Keratinocyte (primary cell): ENCODE data around the gene TBCE. TPM values are rescaled to one million over a fixed set of nuclear protein-coding genes. Genes with fewer than 3 reads are reported as not detected.

Experiments used
- DNase-seq: peaks from one replicate; pipeline ENCODE4 v3.0.0-alpha.2; 2011; ENCODE audit warnings: low read depth, missing footprints, low spot score
- FAIRE-seq: peaks from 2 replicates; lab custom pipeline; 2011; peaks lifted over from hg19 to GRCh38; lab: Jason Lieb, UNC
- H2AFZ ChIP-seq: 2 replicates; pipeline ENCODE4 v1.6.0; 2012; ENCODE audit warnings: low read length, control low read depth, inconsistent platforms; ENCODE audit not compliant: control insufficient read depth
- H3K27ac ChIP-seq: 2 replicates; pipeline ENCODE4 v1.5.1; 2011; ENCODE audit warnings: low read length; ENCODE audit not compliant: control insufficient read depth, insufficient read depth
- H3K27me3 ChIP-seq: 3 replicates; pipeline ENCODE4 v1.6.0; 2011; ENCODE audit warnings: low read length; ENCODE audit not compliant: control insufficient read depth, insufficient read depth; ENCODE audit errors: extremely low read depth
- H3K36me3 ChIP-seq, 2 experiments: 2 replicates in 1 of 2; 3 replicates in 1 of 2; pipeline ENCODE4 v1.5.1; 2011; ENCODE audit warnings: low read length in 2 of 2, mild to moderate bottlenecking in 1 of 2; ENCODE audit not compliant: control insufficient read depth in 2 of 2, insufficient read depth in 2 of 2; ENCODE audit errors: extremely low read depth in 1 of 2
- H3K4me1 ChIP-seq: 3 replicates; pipeline ENCODE4 v1.5.1; 2011; ENCODE audit warnings: low read length; ENCODE audit not compliant: control insufficient read depth, insufficient read depth; ENCODE audit errors: extremely low read depth
- H3K4me2 ChIP-seq: 3 replicates; pipeline ENCODE4 v1.6.0; 2011; ENCODE audit warnings: low read depth, low read length; ENCODE audit not compliant: control insufficient read depth, insufficient read depth; ENCODE audit errors: extremely low read depth
- H3K4me3 ChIP-seq, 3 experiments: fragments of 200-600 bp in 1 of 3; sonication (generic) in 1 of 3; 2 replicates in 2 of 3; 3 replicates in 1 of 3; pipeline ENCODE4 v1.5.1; 2011 to 2016; ENCODE audit warnings: low read length in 3 of 3, mild to moderate bottlenecking in 3 of 3, control low read depth in 2 of 3, inconsistent platforms in 1 of 3, low read depth in 1 of 3, mixed read lengths in 1 of 3, mixed run types in 1 of 3, moderate library complexity in 1 of 3; ENCODE audit not compliant: control insufficient read depth in 2 of 3, insufficient read depth in 2 of 3; ENCODE audit errors: extremely low read depth in 1 of 3
- H3K79me2 ChIP-seq: 2 replicates; pipeline ENCODE4 v1.6.0; 2012; ENCODE audit warnings: low read length; ENCODE audit not compliant: control insufficient read depth, insufficient read depth
- H3K9ac ChIP-seq: 3 replicates; pipeline ENCODE4 v1.6.0; 2011; ENCODE audit warnings: low read length; ENCODE audit not compliant: control insufficient read depth, insufficient read depth; ENCODE audit errors: extremely low read depth
- H3K9me1 ChIP-seq: 3 replicates; pipeline ENCODE4 v1.6.0; 2011; ENCODE audit warnings: low read length; ENCODE audit not compliant: control insufficient read depth, insufficient read depth; ENCODE audit errors: extremely low read depth
- H3K9me3 ChIP-seq: 2 replicates; pipeline ENCODE4 v1.5.1; 2012; ENCODE audit warnings: low read depth, low read length; ENCODE audit not compliant: control insufficient read depth
- H4K20me1 ChIP-seq: 3 replicates; pipeline ENCODE4 v1.6.0; 2011; ENCODE audit warnings: low read length; ENCODE audit not compliant: control insufficient read depth, insufficient read depth; ENCODE audit errors: extremely low read depth
- CTCF ChIP-seq, 3 experiments: IDR thresholded peaks in 1 of 3; conservative IDR thresholded peaks in 1 of 3; optimal IDR thresholded peaks in 1 of 3; 2 replicates in 2 of 3; 3 replicates in 1 of 3; pipeline versions ENCODE3 to v1.5.1; 2011; ENCODE audit warnings: low read length in 3 of 3, mild to moderate bottlenecking in 3 of 3, moderate library complexity in 2 of 3, control low read depth in 1 of 3, inconsistent platforms in 1 of 3; ENCODE audit not compliant: insufficient read depth in 2 of 3; ENCODE audit errors: extremely low read depth in 1 of 3
- EZH2 ChIP-seq: IDR thresholded peaks from one replicate; pipeline ENCODE4 v1.6.1; 2012; ENCODE audit warnings: inconsistent platforms, mild to moderate bottlenecking, low read length, moderate library complexity
- dilution Hi-C: fragments of 300-500 bp; cut with MboI; formaldehyde crosslinking; loops from one replicate; pipeline ENCODE4 v1.7.0; 2020; ENCODE audit warnings: low sequenced_read_pairs; ENCODE audit not compliant: extremely low pct_ligation_motif_present
- polyA plus RNA-seq, 5 experiments: library from polyadenylated mRNA; depleted of rRNA in 3 of 5; stranded (reverse) in 3 of 5; stranded (forward) in 1 of 5; unstranded in 1 of 5; fragments of >200 nt; gene quantifications; 1 replicate in 1 of 5; 2 replicates in 3 of 5; 3 replicates in 1 of 5; pipeline versions ENCODE4 v1.2.1 to v1.2.3, GENCODE V29; 2011 to 2012; ENCODE audit warnings: missing spikeins in 2 of 5, low read depth in 1 of 5, low replicate concordance in 1 of 5

TBCE gene
- polyA plus RNA-seq, 1 donor (not counting 4 experiments of a cell fraction or from before 2014, with no cell fraction given) = 27.5 TPM

GRCh38 chr1:235448616-235449015 is 81.4 kb downstream of the TBCE start:
- TF ChIP-seq CTCF (optimal IDR thresholded peaks at IDR 0.05 in 1 of 3, IDR thresholded peaks at IDR 0.05 in 1 of 3, conservative IDR thresholded peaks at IDR 0.05 in 1 of 3; ENCODE audit: extremely low read depth in 1 of 3, insufficient read depth in 2 of 3, low read length in 3 of 3) (no peak), EZH2 (no peak)
- no peak overlapping the region for H3K4me2 ChIP-seq
- H3K36me3 ChIP-seq = peaks cover 19 to 24% of the 10 kb centered on the region in 2 experiments

DNA sequence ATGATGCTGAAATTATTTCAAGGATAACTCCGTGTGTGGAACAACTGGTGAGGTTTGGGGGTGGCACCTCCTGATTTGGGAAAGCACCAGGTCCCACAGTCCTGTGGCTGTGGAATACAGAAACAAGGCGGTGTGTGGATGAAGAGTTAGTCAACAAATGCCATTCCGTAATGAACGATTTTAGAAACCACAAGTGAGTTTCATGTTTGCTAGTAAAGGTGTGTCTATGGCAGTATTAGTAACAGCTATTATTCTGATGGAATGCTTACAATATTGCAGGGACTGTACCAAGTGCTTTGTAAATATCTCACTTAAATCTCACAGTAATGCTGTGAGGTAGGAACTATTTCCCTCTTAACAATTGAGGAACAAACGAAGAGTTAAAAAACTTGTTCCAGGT is 83.2 kb downstream of the TBCE start:
- no peaks in the 10 kb centered on the region for H3K27me3 ChIP-seq
- no peak overlapping the region for H3K9ac ChIP-seq
- no peaks in the 10 kb centered on the region for H4K20me1 ChIP-seq
- no peak overlapping the region for H3K27ac ChIP-seq
- no peak overlapping the region for H3K4me3 ChIP-seq
- H3K36me3 ChIP-seq = peaks cover 15 to 22% of the 10 kb centered on the region in 2 experiments
- FAIRE-seq (no peak), DNase-seq (no peak)
- dilution Hi-C loops = no loop called here
- no peaks in the 10 kb centered on the region for H3K9me1 ChIP-seq
- no peak overlapping the region for H3K4me2 ChIP-seq
- H3K4me1 ChIP-seq = no peaks in the 10 kb centered on the region
- TF ChIP-seq CTCF (optimal IDR thresholded peaks at IDR 0.05 in 1 of 3, IDR thresholded peaks at IDR 0.05 in 1 of 3, conservative IDR thresholded peaks at IDR 0.05 in 1 of 3; ENCODE audit: extremely low read depth in 1 of 3, insufficient read depth in 2 of 3, low read length in 3 of 3) = no peak
- no peak for TF ChIP-seq EZH2
- H2AFZ ChIP-seq = no peak overlapping the region
- no peaks in the 10 kb centered on the region for H3K9me3 ChIP-seq
- no peaks in the 10 kb centered on the region for H3K79me2 ChIP-seq

More at GRCh38 chr1:235448616-235449015, 81.4 kb downstream of the TBCE start:
- no peak overlapping the region for H3K9ac ChIP-seq
- H3K9me3 ChIP-seq = no peaks in the 10 kb centered on the region
- DNase-seq (no peak), FAIRE-seq (no peak)
- no peaks in the 10 kb centered on the region for H3K4me1 ChIP-seq
- no peak overlapping the region for H3K27ac ChIP-seq
- no peaks in the 10 kb centered on the region for H4K20me1 ChIP-seq
- H2AFZ ChIP-seq = no peak overlapping the region
- no peaks in the 10 kb centered on the region for H3K9me1 ChIP-seq
- H3K27me3 ChIP-seq = no peaks in the 10 kb centered on the region
- dilution Hi-C loops = no loop called here
- H3K79me2 ChIP-seq = no peaks in the 10 kb centered on the region
- no peak overlapping the region for H3K4me3 ChIP-seq
